Ovary (tissue), 9 donors: ENCODE measurements around the gene PRDM1. TPM values are rescaled to one million over a fixed set of nuclear protein-coding genes. Genes with fewer than 3 reads are reported as not detected.

Experiments
- DNase-seq, 5 donors: peaks; one replicate each; pipeline ENCODE4 v3.0.0-alpha.2; 2019 to 2020
- H3K27ac ChIP-seq, 2 donors: fragments of 200-600 bp; one replicate each; pipeline versions ENCODE4 v1.5.1 to v1.8.0; 2019 to 2022
- H3K27me3 ChIP-seq: fragments of 200-600 bp; one replicate; pipeline ENCODE4 v1.8.0; 2022
- H3K36me3 ChIP-seq: fragments of 200-600 bp; sonication (generic); one replicate; pipeline ENCODE4 v1.5.1; 2019
- H3K4me1 ChIP-seq: one replicate; pipeline ENCODE4 v1.8.1; 2013; ENCODE audit warnings: mild to moderate bottlenecking, moderate library complexity; ENCODE audit not compliant: insufficient read depth
- H3K4me3 ChIP-seq: fragments of 200-600 bp; sonication (generic); one replicate; pipeline ENCODE4 v1.5.1; 2017
- H3K9me3 ChIP-seq, 2 donors: fragments of 200-600 bp in 1 of 2; sonication (generic) in 1 of 2; one replicate each; pipeline versions ENCODE4 v1.5.1 to v1.8.1; 2013 to 2019; ENCODE audit warnings: mild to moderate bottlenecking in 1 of 2, moderate library complexity in 1 of 2
- CTCF ChIP-seq, 3 donors: fragments of 450-650 bp in 2 of 3; fragments of 200-600 bp in 1 of 3; IDR thresholded peaks; one replicate each; pipeline versions ENCODE4 v1.5.1 to v1.8.0; 2016 to 2022; ENCODE audit warnings: antibody characterized with exemption in 3 of 3, mild to moderate bottlenecking in 1 of 3
- EP300 ChIP-seq: sonication (generic); formaldehyde crosslinking; IDR thresholded peaks from one replicate; pipeline ENCODE4 v1.6.1; 2017; ENCODE audit warnings: antibody characterized with exemption
- POLR2A ChIP-seq: fragments of 450-650 bp; IDR thresholded peaks from one replicate; pipeline ENCODE4 v1.6.1; 2017; ENCODE audit warnings: antibody characterized with exemption, mild to moderate bottlenecking, moderate library complexity
- WGBS, 3 donors: extraction: QIAGEN DNeasy Blood & Tissue Kit in 1 of 3; methylation state at CpG; one replicate each; pipeline versions ENCODE4 v1.1.5 to v1.1.7; 2013 to 2017; 5-methylcytosine and 5-hydroxymethylcytosine counted together
- intact Hi-C, 4 donors: fragments of 100-400 bp; cut with DNase I; formaldehyde crosslinking; loops; one replicate each; pipeline versions ENCODE4 v1.11.0 to v1.15.1; 2022 to 2023
- polyA plus RNA-seq, 2 donors: library from polyadenylated mRNA; stranded (reverse); fragments of 200-250 nt in 1 of 2; fragments of 350-450 nt in 1 of 2; fragmentation: Illumina TruSeq in 1 of 2; extraction: RNeasy Lipid Tissue Mini Kit (QIAGEN cat#74804) in 1 of 2; gene quantifications; one replicate each; pipeline ENCODE4 v1.2.3, GENCODE V29; 2013 to 2014
- total RNA-seq, 7 donors: library from RNA; depleted of rRNA in 2 of 7; stranded (reverse); fragments of >200 nt in 2 of 7; fragmentation: NEBNext Ultra II Directional in 3 of 7; extraction: Animal tissue kit (Norgen Biotek cat#: 25700) in 3 of 7; gene quantifications; one replicate each; pipeline versions ENCODE4 v1.1.0 to v1.2.4, GENCODE V29; 2016 to 2023
- donor health status: DM: no; HTN: no; CAD: no; lungs with moderate emphysema.
- donor health status: DM: no; HTN: no; CAD: no.
- donor health status: Bipolar disorder and iron deficiency.
- donor health status: DM: yes; HTN: yes; CAD: no.
- donor health status: DM: no; HTN: no; CAD: no.
- donor health status: DM: yes; HTN: yes; CAD: no.

The PRDM1 gene
- total and polyA plus RNA-seq, 9 donors: 2.7 to 10.6 (median 4.4) TPM

- 88 to 90% (median 90%) methylated on average over 9 of the region's 9 CpGs for WGBS, 3 donors
- TF ChIP-seq CTCF (IDR thresholded peaks at IDR 0.05) (no peak), EP300 (no peak), POLR2A (no peak)
These were observed 28.4 kb downstream of the PRDM1 start for GRCh38 chr6:106114492-106114891.

GRCh38 chr6:106115286-106115685 is 29.1 kb downstream of the PRDM1 start:
- Histone ChIP-seq H3K4me1 (no peaks in the 10 kb centered on the region), H3K4me3 (no peak overlapping the region), H3K27ac (no peak overlapping the region), H3K36me3 (no peaks in the 10 kb centered on the region), H3K9me3 (no peaks in the 10 kb centered on the region), H3K27me3 (no peaks in the 10 kb centered on the region)
- TF ChIP-seq EP300 (no peak), POLR2A (no peak), CTCF (IDR thresholded peaks at IDR 0.05) (no peak)
- 88 to 91% (median 88%) methylated on average over 5 of the region's 5 CpGs for WGBS, 3 donors
- intact Hi-C loops: no loop called here
- no peak for DNase-seq

More at GRCh38 chr6:106114492-106114891, 28.4 kb downstream of the PRDM1 start:
- Histone ChIP-seq H3K27ac (no peak overlapping the region), H3K27me3 (no peaks in the 10 kb centered on the region), H3K36me3 (no peaks in the 10 kb centered on the region), H3K4me3 (no peak overlapping the region), H3K9me3 (no peaks in the 10 kb centered on the region), H3K4me1 (no peaks in the 10 kb centered on the region)
- DNase-seq: no peak
- intact Hi-C loops: no loop called here

- DNase-seq: no peak
- no peaks in the 10 kb centered on the region for H3K27me3 ChIP-seq
- no peaks in the 10 kb centered on the region for H3K9me3 ChIP-seq
- intact Hi-C loops: no loop called here
- H3K36me3 ChIP-seq: no peaks in the 10 kb centered on the region
- H3K27ac ChIP-seq: no peak overlapping the region
- H3K4me3 ChIP-seq: no peak overlapping the region
- WGBS, 3 donors: 88 to 89% (median 89%) methylated on average over 6 of the region's 6 CpGs
- no peaks in the 10 kb centered on the region for H3K4me1 ChIP-seq
- TF ChIP-seq CTCF (IDR thresholded peaks at IDR 0.05) (no peak), EP300 (no peak), POLR2A (no peak)
These were observed 30.1 kb downstream of the PRDM1 start for GRCh38 chr6:106116125-106116832.

- no peak overlapping the region for H3K27ac ChIP-seq
- H3K27me3 ChIP-seq: no peaks in the 10 kb centered on the region
- TF ChIP-seq POLR2A (no peak), EP300 (no peak), CTCF (IDR thresholded peaks at IDR 0.05) (no peak)
- WGBS, 3 donors: 75 to 81% (median 75%) methylated on average over 6 of the region's 6 CpGs
- no peaks in the 10 kb centered on the region for H3K4me1 ChIP-seq
- intact Hi-C loops: no loop called here
- no peak for DNase-seq
- no peaks in the 10 kb centered on the region for H3K9me3 ChIP-seq
- no peaks in the 10 kb centered on the region for H3K36me3 ChIP-seq
- H3K4me3 ChIP-seq: no peak overlapping the region
These were observed 31.4 kb downstream of the PRDM1 start for GRCh38 chr6:106117579-106117978.
